ENCODE measurements around the gene TMEM92.
"Not testable (repeated sequence)": the region's sequence is repeated elsewhere in the genome, so short reads cannot be mapped to it uniquely, and the experiment has no call there.

TMEM92 gene

DNA sequence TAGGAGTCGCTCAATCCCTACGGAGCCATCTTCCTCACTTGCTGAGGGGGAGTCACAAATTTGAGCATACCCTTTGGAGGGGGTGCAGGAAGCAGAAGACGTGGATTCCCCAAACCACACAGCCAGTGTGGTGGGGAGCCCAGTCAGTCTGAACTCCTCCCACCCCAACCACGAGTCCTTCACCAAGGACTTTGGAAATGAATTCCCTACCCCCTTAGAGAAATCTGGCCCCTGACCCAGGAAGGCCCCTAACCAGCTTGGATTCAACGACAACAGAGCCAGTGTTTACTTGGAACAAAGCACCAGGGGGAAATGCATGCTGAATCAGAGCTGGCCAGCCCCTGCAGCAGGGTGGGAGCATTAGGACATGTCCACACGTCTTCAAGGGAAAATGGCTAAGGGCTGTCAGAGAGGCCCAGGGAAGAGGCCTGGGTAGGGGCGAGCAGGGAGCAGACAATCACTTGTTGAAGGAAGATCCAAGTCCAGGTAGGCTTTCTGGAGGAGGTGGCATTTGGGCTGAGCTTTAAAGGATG is 5.5 kb upstream of the TMEM92 start:
- Histone ChIP-seq H3K36me3 (replicated peaks) (no peaks in the 10 kb centered on the region), H3K27ac (no peak overlapping the region), H3K4me3 (ENCODE audit: low read depth, low read length) (no peak overlapping the region), H3K27me3 (replicated peaks) (no peaks in the 10 kb centered on the region)
- DNase-seq = no peak
- TF ChIP-seq, protein P1, sequence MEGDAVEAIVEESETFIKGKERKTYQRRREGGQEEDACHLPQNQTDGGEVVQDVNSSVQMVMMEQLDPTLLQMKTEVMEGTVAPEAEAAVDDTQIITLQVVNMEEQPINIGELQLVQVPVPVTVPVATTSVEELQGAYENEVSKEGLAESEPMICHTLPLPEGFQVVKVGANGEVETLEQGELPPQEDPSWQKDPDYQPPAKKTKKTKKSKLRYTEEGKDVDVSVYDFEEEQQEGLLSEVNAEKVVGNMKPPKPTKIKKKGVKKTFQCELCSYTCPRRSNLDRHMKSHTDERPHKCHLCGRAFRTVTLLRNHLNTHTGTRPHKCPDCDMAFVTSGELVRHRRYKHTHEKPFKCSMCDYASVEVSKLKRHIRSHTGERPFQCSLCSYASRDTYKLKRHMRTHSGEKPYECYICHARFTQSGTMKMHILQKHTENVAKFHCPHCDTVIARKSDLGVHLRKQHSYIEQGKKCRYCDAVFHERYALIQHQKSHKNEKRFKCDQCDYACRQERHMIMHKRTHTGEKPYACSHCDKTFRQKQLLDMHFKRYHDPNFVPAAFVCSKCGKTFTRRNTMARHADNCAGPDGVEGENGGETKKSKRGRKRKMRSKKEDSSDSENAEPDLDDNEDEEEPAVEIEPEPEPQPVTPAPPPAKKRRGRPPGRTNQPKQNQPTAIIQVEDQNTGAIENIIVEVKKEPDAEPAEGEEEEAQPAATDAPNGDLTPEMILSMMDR (IDR thresholded peaks at IDR 0.05; ENCODE audit: low read depth, low read length, missing control alignments) = no peak
- in situ Hi-C loops (cut with HindIII; ENCODE audit: low pct_ligation_motif_present, low sequenced_read_pairs) = loop anchor here (5.0 kb wide), 1 partner anchor 67 kb away; the partner anchor contains the start of gene COL1A1

DNA sequence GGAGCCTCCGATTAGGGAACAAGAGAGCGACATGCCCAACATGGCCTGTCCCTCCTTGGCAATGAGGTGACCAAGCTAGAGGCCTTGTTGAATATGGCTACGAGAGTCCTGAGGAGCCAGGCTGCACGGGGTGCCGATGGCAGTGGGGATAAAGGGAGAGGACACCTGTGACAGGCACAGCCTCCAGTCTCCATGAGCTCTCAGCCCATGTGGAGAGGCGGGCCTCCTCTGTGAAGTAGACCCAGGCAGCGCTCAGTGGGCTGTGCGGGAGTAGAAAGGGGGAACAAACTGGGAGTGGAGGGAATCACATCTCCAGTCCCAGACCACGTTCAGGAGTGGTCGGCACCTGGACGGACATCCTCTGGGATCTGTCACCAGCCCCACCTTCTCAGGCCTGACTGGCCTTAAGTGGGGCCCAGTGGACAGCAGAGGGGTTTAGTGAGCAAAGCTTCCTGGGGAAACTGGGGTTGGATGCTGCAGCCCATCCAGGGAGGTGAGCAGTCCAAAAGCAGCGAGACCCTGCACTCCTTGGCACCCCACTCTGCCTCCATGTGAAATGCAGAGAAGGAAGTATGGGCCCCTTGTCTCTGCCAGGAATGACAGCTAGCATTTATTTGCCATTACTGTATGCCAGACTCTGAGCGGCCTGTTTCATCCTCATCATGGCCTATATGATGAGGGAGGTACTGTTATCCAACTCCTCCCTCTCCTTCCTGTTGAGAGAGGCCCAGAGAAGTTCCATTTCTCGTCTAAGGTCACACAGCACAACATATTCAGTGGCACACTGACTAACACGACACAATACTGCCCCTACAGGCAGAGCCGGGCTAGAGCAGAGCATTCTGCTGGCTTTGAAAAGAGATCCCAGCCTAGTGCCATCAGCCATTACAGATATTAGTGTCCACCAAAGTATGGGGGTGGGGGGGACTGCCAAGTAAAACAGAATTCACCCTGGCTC is 4.5 kb upstream of the TMEM92 start:
- in situ Hi-C loops (cut with HindIII; ENCODE audit: low pct_ligation_motif_present, low sequenced_read_pairs) = loop anchor here (5.0 kb wide), 1 partner anchor 67 kb away; the partner anchor contains the start of gene COL1A1
- TF ChIP-seq, protein P1 (IDR thresholded peaks at IDR 0.05; ENCODE audit: low read depth, low read length, missing control alignments) = peak; percentile 94
- no peaks in the 10 kb centered on the region for H3K27me3 ChIP-seq (replicated peaks)
- H3K27ac ChIP-seq = peak overlapping the region; percentile 79
- H3K4me3 ChIP-seq (ENCODE audit: low read depth, low read length) = no peak overlapping the region
- peak; percentile 88 for DNase-seq
- no peaks in the 10 kb centered on the region for H3K36me3 ChIP-seq (replicated peaks)

GRCh38 chr17:50270435-50271362 is 3.6 kb upstream of the TMEM92 start:
- no peaks in the 10 kb centered on the region for H3K36me3 ChIP-seq (replicated peaks)

DNA sequence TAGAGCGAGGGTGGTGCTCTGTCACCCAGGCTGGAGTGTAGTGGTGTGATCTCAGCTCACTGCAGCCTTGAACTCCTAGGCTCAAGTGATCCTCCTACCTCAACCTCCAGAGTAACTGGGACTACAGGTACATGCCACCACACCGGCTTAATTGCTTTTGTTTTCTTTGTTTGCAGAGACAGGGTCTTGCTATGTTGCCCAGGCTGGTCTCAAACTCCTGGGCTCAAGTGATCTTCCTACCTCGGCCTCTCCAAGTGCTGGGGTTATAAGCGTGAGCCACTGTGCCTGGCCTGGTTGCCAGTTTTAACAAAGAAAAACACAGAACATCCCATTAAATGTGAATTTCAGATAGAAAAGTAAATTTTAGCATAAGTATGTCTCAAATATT is 2.9 kb upstream of the TMEM92 start:
- in situ Hi-C loops (cut with HindIII; ENCODE audit: low pct_ligation_motif_present, low sequenced_read_pairs); DNase-seq; H3K36me3 ChIP-seq (replicated peaks); H3K27me3 ChIP-seq (replicated peaks); H3K4me3 ChIP-seq (ENCODE audit: low read depth, low read length): not testable (repeated sequence)
- H3K27ac ChIP-seq = peak overlapping the region; percentile 79

More at GRCh38 chr17:50270435-50271362, 3.6 kb upstream of the TMEM92 start:
- peak; percentile 63 for DNase-seq
- in situ Hi-C loops (cut with HindIII; ENCODE audit: low pct_ligation_motif_present, low sequenced_read_pairs) = no loop called here
- Histone ChIP-seq H3K4me3 (ENCODE audit: low read depth, low read length) (no peak overlapping the region), H3K27ac (peak overlapping the region; percentile 79), H3K27me3 (replicated peaks) (no peaks in the 10 kb centered on the region)
- TF ChIP-seq, protein P1 (IDR thresholded peaks at IDR 0.05; ENCODE audit: low read depth, low read length, missing control alignments) = no peak

DNA sequence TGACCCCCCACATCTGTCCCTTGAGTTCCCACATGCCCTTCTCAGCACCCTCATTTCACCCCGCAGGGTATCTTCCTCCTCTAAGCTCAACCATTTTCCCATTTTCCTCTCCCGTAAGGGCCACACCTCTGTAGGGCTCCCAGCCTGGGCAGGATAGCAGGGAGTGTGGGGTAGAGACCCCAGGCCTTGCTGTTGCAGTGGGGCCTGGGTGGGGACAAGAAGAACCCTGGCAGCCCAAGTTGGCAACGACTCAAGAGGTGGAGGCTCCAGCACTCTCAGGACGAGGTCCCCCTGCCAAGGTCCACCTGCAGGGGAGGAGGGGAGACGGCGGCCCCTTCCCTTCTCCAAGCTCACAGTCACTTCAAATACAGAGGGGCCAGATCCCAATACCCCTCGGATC is 2.0 kb upstream of the TMEM92 start:
- H3K4me3 ChIP-seq (ENCODE audit: low read depth, low read length) = peak overlapping the region; percentile 3
- in situ Hi-C loops (cut with HindIII; ENCODE audit: low pct_ligation_motif_present, low sequenced_read_pairs) = no loop called here

More for the DNA sequence above, 2.0 kb upstream of the TMEM92 start:
- Histone ChIP-seq H3K27me3 (replicated peaks) (no peaks in the 10 kb centered on the region), H3K36me3 (replicated peaks) (no peaks in the 10 kb centered on the region), H3K27ac (peak overlapping the region; percentile 56)
- TF ChIP-seq, protein P1 (IDR thresholded peaks at IDR 0.05; ENCODE audit: low read depth, low read length, missing control alignments) = no peak
- no peak for DNase-seq

Measured in brain microvascular endothelial cell (primary cell).